ENCODE data around the gene SEC14L1. TPM values are rescaled to one million over a fixed set of nuclear protein-coding genes. Genes with fewer than 3 reads are reported as not detected.

Gene SEC14L1
- total RNA-seq, result 271 and 403 TPM in 2 replicates

GRCh38 chr17:77140878-77141767 is at the start of gene SEC14L1:
SEC14L1 (plus strand) TSS chr17:77140969; CDS start chr17:77143597, 2,628 bp downstream.

All from endothelial cell of coronary artery (primary cell).